ENCODE results near the gene PABPC1L.

The PABPC1L gene

GRCh38 chr20:44966030-44966961, 56.4 kb downstream of the PABPC1L start, which contains the start of gene STK4:
TSS of gene STK4 (plus strand) at chr20:44966512. CDS start at chr20:44966569, 57 bp downstream.
- peak; percentile 92 for DNase-seq (ENCODE audit: low read depth)

DNA sequence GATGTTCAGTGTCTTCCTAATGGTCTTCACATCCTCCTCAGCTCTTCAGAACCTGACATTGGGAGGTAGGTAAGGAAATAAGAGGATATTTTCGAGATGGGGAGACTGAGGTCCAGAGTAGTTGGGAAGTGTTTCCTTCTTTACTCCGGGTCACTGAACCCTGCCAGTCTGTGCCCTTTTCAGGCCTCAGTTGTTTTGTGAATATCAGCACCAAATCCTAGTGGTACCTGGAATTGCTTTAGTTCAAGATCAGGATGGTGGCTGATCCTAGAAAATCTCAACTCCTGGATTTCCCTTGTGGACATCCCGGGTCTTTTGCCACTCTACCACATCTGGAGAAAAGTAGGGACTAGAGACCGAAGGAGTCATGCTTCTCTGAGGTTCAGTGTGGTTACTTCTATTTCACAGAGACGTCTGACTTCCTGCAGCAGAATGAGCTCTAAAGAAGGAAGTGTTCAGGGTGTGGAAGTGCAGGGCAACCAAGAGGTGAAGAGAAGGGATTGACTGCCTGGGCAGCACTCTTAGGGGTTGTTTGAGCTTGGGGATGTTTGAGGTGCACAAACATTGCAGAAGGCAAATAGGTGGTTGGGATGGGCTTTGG, 57.4 kb downstream of the PABPC1L start:
- no peak for DNase-seq (ENCODE audit: low read depth)

DNA sequence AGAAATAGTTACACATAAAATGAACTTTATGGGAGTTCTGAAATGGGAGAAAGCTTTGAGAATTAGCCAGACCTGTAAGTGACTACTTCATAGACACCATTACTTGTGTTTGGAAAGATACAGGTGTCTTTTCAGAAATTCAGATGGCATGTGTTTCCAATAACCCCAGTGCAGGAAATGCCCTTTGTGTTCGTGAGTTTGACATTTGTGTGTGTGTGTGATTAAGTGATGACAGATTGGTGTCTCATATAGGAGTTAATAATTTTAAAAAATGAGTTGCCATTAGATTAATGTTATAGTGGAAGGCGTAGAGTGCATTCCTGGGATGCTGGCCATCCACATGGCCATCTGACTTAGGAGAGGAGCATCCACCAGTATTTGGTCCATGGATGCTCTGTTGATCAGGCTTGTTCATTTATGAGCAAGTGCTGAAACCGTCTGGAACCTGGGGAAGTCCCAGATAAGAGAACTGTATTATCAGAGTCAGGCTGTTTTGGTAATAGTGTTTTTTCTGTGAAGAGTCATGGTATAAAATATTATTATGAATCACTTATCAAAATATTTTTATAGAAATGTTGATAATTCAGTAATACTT, 59.5 kb downstream of the PABPC1L start:
- DNase-seq (ENCODE audit: low read depth), result no peak

- no peak for DNase-seq (ENCODE audit: low read depth)
Measured at GRCh38 chr20:44970243-44970757, 60.4 kb downstream of the PABPC1L start.

GRCh38 chr20:44973053-44973452, 63.2 kb downstream of the PABPC1L start:
- DNase-seq (ENCODE audit: low read depth), result no peak

DNA sequence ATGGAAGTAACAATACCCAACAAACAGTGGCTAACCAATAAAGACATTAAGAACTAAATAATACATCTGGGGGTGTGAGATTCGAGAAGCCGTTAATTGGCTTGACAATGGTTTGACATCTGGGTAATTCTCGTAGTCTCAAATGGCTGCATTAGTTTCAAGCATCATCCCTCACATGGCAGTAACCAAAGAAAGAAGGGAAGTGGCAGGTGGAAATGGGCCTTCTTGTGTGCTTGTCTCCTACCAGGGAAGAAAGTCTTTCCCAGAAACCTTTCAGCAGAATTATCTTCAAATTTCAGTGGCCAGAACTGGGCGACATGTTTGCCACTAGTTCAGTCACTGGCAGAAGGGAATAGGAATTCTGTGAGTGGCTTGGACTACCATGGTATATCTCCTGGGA, 66.8 kb downstream of the PABPC1L start:
- no peak for DNase-seq (ENCODE audit: low read depth)

DNA sequence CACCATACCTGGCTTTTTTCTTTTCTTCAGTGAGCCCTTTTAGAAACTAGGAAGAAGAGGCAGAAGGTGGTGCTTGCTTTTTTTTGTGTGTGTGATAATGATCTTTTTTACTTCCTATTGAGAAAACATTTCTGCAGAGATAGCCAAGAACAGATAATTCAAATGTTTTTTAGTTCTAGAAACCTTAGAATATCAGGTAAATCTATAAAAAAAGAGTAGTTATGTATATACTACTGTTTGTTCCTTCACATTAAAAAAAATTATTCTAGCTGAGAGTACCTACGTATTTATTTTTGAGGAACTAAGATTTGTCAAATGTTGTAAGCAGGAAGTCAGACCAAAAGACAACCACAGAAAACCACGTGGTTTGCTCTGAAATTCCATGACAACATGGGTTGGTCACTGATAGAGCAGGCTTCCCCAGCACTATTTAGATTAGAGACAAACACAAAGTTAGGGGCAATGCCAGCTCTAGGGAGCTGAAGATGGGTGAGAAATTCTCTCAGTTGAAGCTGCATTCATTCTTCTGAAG, 69.3 kb downstream of the PABPC1L start:
- DNase-seq (ENCODE audit: low read depth), result peak; percentile 64

DNA sequence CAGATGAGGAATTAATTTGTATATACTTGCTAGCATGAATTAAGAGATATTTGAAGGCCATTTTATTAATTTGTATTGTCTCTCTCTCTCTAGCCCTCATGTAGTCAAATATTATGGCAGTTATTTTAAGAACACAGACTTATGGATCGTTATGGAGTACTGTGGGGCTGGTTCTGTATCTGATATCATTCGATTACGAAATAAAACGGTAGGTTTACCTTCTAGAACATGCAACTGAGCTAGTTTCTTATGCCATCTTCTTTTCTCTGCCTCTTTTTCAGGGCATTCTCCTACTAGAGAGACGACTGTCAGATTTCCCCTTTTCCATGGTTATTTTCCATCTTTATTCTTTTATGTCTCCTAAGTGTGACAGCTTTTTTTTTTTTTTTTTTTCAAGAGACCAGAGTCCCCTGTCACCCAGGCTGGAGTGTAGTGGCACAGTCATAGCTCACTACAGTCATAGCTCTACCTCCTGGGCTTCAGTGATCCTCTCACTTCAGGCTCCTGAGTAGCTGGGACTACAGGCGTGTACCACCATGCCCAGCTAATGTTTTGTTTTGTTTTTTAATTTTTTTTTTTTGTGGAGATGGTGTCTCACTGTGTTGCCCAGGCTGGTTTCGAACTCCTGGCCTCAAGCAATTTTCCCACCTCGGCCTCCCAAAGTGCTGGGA, 72.0 kb downstream of the PABPC1L start:
- DNase-seq (ENCODE audit: low read depth), result no peak

- DNase-seq (ENCODE audit: low read depth), result no peak
Measured at GRCh38 chr20:44983093-44983674, 73.3 kb downstream of the PABPC1L start.

DNA sequence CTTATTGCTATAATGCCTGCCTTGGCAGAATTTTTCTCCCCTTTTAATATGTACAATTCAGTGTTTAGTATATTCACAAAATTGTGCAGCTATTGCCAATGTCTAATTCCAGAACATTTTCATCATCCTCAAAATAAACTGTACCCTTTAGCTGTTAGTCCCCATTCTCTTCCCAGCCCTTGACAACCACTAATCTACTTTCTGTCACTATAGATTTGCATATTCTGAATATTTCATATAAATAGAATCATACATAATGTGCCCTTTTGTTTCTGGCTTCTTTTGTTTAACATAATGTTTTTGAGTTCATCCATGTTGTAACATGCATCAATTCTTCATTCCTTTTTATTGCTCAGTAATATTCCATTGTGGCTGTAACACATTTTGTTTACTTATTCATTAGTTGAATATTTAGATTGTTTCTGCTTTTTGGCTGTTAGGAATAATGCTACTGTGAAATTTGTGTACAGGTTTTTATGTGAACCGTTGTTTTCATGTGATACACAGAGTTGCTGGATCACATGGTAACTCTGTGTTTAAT, 78.8 kb downstream of the PABPC1L start:
- DNase-seq (ENCODE audit: low read depth), result no peak
